Measurements from ENCODE around the gene ZC2HC1C.

DNA sequence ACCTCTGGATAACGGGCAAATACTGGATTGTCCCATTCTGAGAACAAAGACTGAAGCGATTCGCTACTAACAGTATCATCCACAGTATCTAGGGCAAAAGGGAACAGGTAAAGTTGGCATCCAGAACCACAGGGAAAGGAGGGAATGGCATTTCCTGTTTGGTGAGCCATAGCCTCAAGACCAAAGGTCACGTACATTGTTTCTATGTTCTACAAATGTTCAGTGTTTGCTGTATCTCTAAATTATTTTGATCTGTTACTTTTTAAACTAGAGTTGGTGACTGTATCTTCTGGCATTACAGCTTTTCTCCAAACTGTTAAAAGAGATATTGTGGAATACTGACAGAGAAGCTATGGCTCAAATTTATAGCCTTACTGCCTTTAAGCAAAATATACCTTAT, 27.8 kb upstream of the ZC2HC1C start:
- TF ChIP-seq, protein P1, sequence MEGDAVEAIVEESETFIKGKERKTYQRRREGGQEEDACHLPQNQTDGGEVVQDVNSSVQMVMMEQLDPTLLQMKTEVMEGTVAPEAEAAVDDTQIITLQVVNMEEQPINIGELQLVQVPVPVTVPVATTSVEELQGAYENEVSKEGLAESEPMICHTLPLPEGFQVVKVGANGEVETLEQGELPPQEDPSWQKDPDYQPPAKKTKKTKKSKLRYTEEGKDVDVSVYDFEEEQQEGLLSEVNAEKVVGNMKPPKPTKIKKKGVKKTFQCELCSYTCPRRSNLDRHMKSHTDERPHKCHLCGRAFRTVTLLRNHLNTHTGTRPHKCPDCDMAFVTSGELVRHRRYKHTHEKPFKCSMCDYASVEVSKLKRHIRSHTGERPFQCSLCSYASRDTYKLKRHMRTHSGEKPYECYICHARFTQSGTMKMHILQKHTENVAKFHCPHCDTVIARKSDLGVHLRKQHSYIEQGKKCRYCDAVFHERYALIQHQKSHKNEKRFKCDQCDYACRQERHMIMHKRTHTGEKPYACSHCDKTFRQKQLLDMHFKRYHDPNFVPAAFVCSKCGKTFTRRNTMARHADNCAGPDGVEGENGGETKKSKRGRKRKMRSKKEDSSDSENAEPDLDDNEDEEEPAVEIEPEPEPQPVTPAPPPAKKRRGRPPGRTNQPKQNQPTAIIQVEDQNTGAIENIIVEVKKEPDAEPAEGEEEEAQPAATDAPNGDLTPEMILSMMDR (IDR thresholded peaks at IDR 0.05), result no peak
- no peak for TF ChIP-seq ZFX (IDR thresholded peaks at IDR 0.05; ENCODE audit: borderline replicate concordance)
